Right lobe of liver (tissue), 4 donors: ENCODE data around the gene B4GALT2.

Experiments
- POLR2A ChIP-seq: fragments of 450-650 bp; IDR thresholded peaks from one replicate; pipeline ENCODE4 v1.6.1; 2017; ENCODE audit warnings: antibody characterized with exemption, mild to moderate bottlenecking
- TF ChIP-seq, protein P1 (sequence below), 4 donors: fragments of 200-600 bp in 3 of 4; fragments of 450-650 bp in 1 of 4; IDR thresholded peaks; one replicate each; pipeline versions ENCODE4 v1.5.1 to v1.8.0; 2016 to 2022; ENCODE audit warnings: antibody characterized with exemption in 4 of 4, mild to moderate bottlenecking in 2 of 4
- donor health status: DM: no; HTN: no; CAD: no.
- donor health status: DM: no; HTN: no; CAD: no.
- donor health status: DM: no; HTN: yes; CAD: no.

DNA sequence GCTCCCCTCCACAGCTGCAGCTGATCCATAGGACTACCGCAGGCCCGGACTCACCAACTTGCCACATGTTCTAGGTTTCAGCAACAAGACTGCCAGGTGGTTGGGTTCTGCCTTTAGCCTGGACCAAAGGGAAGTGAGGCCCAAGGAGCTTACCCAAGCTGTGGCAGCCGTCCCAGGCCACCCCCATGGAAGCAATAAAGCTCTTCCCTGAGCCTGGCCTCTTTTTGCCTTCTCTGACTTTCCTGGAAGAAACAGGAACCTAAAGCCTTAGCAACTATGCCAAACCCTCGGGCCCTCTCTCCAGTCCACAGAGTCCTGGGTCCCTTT, 48.1 kb upstream of the B4GALT2 start:
- TF ChIP-seq, protein P1, sequence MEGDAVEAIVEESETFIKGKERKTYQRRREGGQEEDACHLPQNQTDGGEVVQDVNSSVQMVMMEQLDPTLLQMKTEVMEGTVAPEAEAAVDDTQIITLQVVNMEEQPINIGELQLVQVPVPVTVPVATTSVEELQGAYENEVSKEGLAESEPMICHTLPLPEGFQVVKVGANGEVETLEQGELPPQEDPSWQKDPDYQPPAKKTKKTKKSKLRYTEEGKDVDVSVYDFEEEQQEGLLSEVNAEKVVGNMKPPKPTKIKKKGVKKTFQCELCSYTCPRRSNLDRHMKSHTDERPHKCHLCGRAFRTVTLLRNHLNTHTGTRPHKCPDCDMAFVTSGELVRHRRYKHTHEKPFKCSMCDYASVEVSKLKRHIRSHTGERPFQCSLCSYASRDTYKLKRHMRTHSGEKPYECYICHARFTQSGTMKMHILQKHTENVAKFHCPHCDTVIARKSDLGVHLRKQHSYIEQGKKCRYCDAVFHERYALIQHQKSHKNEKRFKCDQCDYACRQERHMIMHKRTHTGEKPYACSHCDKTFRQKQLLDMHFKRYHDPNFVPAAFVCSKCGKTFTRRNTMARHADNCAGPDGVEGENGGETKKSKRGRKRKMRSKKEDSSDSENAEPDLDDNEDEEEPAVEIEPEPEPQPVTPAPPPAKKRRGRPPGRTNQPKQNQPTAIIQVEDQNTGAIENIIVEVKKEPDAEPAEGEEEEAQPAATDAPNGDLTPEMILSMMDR (IDR thresholded peaks at IDR 0.05) = no peak
- TF ChIP-seq POLR2A = no peak
